ENCODE results near the gene LDHAL6B.

The LDHAL6B gene

DNA sequence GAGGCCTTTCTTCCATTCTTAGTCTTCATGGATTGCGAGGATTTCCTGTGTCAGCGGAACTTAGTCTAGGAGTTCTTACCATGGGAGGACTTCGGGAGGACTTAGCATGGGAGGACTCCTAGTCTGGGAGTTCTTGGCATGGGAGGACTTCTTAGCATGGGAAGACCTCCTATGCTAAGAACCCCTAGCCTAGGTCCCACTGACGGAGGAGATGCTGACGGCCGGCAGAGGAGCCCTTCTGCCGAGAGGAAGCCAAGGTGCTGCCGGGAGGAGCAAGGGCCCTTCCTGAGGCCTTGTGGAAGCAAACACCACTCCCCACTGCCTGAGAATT lies 35.6 kb upstream of the LDHAL6B start:
- peaks cover 16% of the 10 kb centered on the region for H3K36me3 Mint-ChIP-seq
- no peak overlapping the region for H3K27ac Mint-ChIP-seq

GRCh38 chr15:59172289-59172901 lies 34.2 kb upstream of the LDHAL6B start:
- H3K4me1 Mint-ChIP-seq, result peaks cover 3% of the 10 kb centered on the region
- H3K36me3 Mint-ChIP-seq, result peaks cover 17% of the 10 kb centered on the region
- H3K9me3 Mint-ChIP-seq, result peaks cover 1% of the 10 kb centered on the region
- no peaks in the 10 kb centered on the region for H3K27me3 Mint-ChIP-seq
- ATAC-seq (ENCODE audit: low read depth) (no peak), DNase-seq (ENCODE audit: low spot score in 2 of 2) (no peak)
- no peak overlapping the region for H3K27ac Mint-ChIP-seq
- no peak overlapping the region for H3K4me3 Mint-ChIP-seq

More for the DNA sequence above, 35.6 kb upstream of the LDHAL6B start:
- no peak overlapping the region for H3K4me3 Mint-ChIP-seq
- no peaks in the 10 kb centered on the region for H3K4me1 Mint-ChIP-seq
- no peaks in the 10 kb centered on the region for H3K27me3 Mint-ChIP-seq
- peaks cover 1% of the 10 kb centered on the region for H3K9me3 Mint-ChIP-seq
- no peak for DNase-seq (ENCODE audit: low spot score in 2 of 2)
- no peak for ATAC-seq (ENCODE audit: low read depth)

GRCh38 chr15:59173194-59173593 lies 33.4 kb upstream of the LDHAL6B start:
- Mint-ChIP-seq H3K9me3 (peaks cover 1% of the 10 kb centered on the region), H3K27ac (no peak overlapping the region), H3K27me3 (no peaks in the 10 kb centered on the region), H3K4me3 (no peak overlapping the region), H3K36me3 (peaks cover 20% of the 10 kb centered on the region), H3K4me1 (peaks cover 4% of the 10 kb centered on the region)
- no peak for ATAC-seq (ENCODE audit: low read depth)
- DNase-seq (ENCODE audit: low spot score in 2 of 2), result no peak

DNA sequence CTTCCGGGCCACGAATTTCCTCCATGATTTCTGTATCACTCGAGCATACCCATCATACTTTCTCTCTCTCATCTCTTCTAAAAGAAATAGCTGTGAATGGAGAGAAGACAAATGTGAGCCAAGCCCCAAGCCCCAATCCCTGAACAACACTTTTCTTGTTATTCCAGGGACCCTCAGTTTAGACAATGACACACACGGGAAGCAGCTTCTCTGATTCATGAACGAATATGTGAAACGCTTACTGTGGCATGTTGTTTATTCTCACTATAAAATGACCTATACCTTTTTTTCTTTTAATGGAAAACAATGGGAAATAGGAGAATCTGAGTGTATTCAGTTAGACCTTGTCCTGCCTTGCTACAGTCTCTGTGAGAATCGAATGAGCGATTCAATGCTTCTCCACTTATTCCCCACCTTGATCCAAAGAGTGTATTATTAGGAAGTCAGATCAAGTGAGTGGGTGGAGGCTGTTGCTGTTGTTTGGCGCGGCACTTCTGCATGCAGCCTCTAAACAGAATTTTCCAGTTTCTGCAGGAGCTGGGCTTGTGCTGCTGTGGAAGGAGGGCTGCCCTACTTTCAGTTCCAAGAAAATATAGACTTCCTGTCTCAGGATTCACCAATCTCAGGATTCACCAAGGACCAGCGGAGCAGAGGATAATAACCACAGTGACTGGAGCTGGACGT lies 32.4 kb upstream of the LDHAL6B start:
- Mint-ChIP-seq H3K27ac (no peak overlapping the region), H3K9me3 (peaks cover 1% of the 10 kb centered on the region), H3K27me3 (no peaks in the 10 kb centered on the region), H3K36me3 (peaks cover 20% of the 10 kb centered on the region), H3K4me3 (no peak overlapping the region), H3K4me1 (peaks cover 4% of the 10 kb centered on the region)
- DNase-seq (ENCODE audit: low spot score in 2 of 2) (no peak), ATAC-seq (ENCODE audit: low read depth) (no peak)

DNA sequence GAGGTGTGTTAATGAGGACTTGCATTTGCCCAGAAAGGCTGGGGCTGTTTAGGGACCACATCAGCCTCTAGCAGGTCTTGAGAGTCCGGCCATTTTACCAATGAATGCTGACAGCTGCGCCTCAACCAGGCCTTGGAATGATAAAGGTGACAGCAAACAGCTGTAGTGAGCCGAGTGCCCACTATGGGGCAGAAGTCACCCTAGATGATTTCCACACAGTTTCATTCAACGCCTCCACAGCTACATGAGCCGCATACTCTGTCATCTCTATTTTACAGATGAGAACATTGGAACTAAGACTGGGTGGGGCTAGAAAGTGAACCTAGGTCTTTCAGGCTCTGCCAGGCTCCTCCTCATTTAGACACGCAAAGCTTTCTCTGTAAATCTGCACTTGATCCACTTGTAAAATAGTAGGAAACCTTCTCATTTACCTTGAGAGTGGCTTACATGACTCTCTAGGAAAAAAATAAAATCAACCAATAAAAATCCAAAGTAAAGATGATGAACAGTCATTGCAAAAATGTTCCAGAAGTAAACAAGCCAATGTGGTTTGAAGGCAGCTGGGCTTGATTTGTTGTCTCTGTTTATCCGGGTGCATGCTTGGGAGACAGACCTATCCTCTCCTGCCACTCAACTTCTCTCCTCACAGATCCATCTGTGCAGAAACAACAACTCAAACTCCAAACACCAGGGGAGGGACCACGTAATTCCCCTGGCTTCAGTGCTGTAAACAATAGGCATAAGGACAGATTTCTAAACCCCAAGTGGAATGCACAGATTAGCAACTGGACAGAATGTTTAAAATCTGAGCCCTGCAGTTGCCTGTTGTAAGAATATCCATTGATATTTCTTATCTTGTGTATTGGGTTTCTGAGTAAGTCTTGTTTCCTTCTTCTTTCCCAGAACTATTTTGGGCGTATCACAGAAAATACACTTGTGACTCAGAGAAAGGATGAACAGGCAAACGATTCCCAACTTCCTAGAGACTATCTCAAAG lies 31.5 kb upstream of the LDHAL6B start:
- peaks cover 18% of the 10 kb centered on the region for H3K36me3 Mint-ChIP-seq
- ATAC-seq (ENCODE audit: low read depth) (peak; percentile 90), DNase-seq (ENCODE audit: low spot score in 2 of 2) (peak; percentile 22 to 30)
- H3K27me3 Mint-ChIP-seq, result no peaks in the 10 kb centered on the region
- H3K27ac Mint-ChIP-seq, result no peak overlapping the region
- peaks cover 4% of the 10 kb centered on the region for H3K4me1 Mint-ChIP-seq
- no peak overlapping the region for H3K4me3 Mint-ChIP-seq
- peaks cover 1% of the 10 kb centered on the region for H3K9me3 Mint-ChIP-seq

DNA sequence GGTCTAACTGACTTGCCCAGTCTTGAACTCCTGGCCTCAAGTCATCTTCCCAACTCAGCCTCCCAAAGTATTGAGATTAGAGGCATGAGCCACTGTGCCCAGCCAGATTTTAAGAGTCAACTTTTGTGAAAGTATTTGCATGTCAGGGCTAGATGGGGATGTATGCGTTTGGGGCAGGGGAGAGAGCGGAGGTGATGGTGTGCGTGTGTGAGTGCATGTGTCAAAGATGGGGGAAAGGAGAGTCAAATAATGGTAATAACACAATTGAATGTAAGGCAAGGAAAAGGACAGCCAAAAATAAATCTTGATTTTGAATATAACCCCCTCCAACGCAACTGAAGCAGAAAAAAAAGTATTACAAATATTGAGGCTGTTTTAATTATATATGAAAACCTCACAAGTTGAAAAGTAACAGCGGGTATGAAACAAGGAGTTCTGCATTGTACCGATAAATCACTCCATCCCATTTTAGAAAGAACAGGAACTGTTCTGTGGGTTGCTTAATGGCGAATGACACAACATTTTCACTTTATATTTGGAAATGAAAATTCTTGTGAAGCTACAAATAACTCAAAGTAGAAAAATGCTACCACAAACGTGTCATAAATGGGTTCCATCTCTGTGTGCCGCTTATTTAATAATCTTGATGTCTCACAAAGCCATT lies 29.9 kb upstream of the LDHAL6B start:
- Mint-ChIP-seq H3K4me1 (peaks cover 4% of the 10 kb centered on the region), H3K9me3 (peaks cover 1% of the 10 kb centered on the region), H3K27me3 (no peaks in the 10 kb centered on the region), H3K36me3 (peaks cover 22% of the 10 kb centered on the region), H3K4me3 (no peak overlapping the region), H3K27ac (peak overlapping the region; percentile 28)
- ATAC-seq (ENCODE audit: low read depth) (no peak), DNase-seq (ENCODE audit: low spot score in 2 of 2) (no peak)

GRCh38 chr15:59177317-59177660 lies 29.4 kb upstream of the LDHAL6B start:
- DNase-seq (ENCODE audit: low spot score in 2 of 2) (no peak), ATAC-seq (ENCODE audit: low read depth) (no peak)
- H3K27ac Mint-ChIP-seq, result peak overlapping the region; percentile 32
- H3K9me3 Mint-ChIP-seq, result peaks cover 1% of the 10 kb centered on the region
- H3K27me3 Mint-ChIP-seq, result no peaks in the 10 kb centered on the region
- peaks cover 4% of the 10 kb centered on the region for H3K4me1 Mint-ChIP-seq
- peaks cover 20% of the 10 kb centered on the region for H3K36me3 Mint-ChIP-seq
- no peak overlapping the region for H3K4me3 Mint-ChIP-seq

DNA sequence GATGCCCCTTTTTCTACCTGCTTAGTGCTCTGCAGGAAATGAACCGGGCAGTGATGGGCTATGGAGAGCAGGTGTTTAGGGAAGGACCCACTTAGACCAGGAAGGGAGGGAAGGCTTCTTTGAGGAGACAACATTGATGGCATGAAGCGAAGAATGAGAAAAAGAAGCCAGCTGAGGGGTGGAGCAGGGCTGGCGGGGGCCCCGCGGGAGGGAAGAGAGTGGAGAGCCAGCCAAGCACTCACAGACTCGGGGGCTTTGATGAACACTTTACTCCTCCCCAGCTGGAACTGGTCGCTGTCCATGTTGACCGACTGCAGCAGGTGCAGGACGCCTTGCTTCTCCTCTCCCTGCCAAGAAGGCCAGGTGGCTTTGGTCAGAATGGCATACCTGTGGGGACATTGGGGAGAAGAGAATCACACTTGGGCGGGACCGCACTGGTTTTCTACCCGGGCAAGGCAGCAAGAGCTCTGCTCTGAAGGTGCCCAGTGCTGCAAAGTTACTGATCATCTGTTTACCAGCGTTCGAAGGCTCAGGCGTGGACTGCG lies 28.4 kb upstream of the LDHAL6B start:
- Mint-ChIP-seq H3K4me1 (peaks cover 4% of the 10 kb centered on the region), H3K36me3 (peaks cover 25% of the 10 kb centered on the region), H3K4me3 (no peak overlapping the region), H3K9me3 (peaks cover 3% of the 10 kb centered on the region), H3K27ac (peak overlapping the region; percentile 32), H3K27me3 (no peaks in the 10 kb centered on the region)
- DNase-seq (ENCODE audit: low spot score in 2 of 2) (no peak), ATAC-seq (ENCODE audit: low read depth) (no peak)

DNA sequence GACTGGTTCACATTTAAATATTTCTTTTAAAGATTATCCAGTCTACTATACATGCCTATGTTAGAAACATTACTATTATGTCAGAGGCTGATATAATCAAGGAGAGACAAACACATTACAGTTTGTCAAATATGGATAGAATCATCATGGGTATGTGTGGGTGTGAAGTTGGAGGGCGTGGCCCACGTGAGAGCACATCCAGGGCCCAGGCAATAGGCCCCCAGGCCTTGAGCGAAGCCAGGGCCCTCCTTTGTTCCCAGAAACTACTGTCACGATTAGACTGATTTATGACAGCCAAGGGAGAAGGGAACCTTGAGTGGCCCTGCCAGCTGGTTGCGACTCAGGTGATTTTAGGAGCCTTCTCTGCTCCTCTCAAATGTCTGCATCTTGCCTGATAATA lies 26.9 kb upstream of the LDHAL6B start:
- DNase-seq (ENCODE audit: low spot score in 2 of 2), result no peak

GRCh38 chr15:59180945-59181600 lies 25.6 kb upstream of the LDHAL6B start:
- Mint-ChIP-seq H3K36me3 (peaks cover 36% of the 10 kb centered on the region), H3K9me3 (peaks cover 1% of the 10 kb centered on the region), H3K27ac (no peak overlapping the region), H3K27me3 (no peaks in the 10 kb centered on the region), H3K4me1 (peaks cover 4% of the 10 kb centered on the region), H3K4me3 (no peak overlapping the region)
- DNase-seq (ENCODE audit: low spot score in 2 of 2) (no peak), ATAC-seq (ENCODE audit: low read depth) (no peak)

More for the DNA sequence above, 26.9 kb upstream of the LDHAL6B start:
- no peak for ATAC-seq (ENCODE audit: low read depth)
- Mint-ChIP-seq H3K4me3 (no peak overlapping the region), H3K9me3 (peaks cover 1% of the 10 kb centered on the region), H3K27me3 (no peaks in the 10 kb centered on the region), H3K36me3 (peaks cover 31% of the 10 kb centered on the region), H3K4me1 (peaks cover 4% of the 10 kb centered on the region), H3K27ac (no peak overlapping the region)

- Mint-ChIP-seq H3K36me3 (peaks cover 48% of the 10 kb centered on the region), H3K9me3 (peaks cover 3% of the 10 kb centered on the region), H3K27me3 (no peaks in the 10 kb centered on the region), H3K4me1 (no peaks in the 10 kb centered on the region), H3K27ac (no peak overlapping the region), H3K4me3 (no peak overlapping the region)
- ATAC-seq (ENCODE audit: low read depth) (no peak), DNase-seq (ENCODE audit: low spot score in 2 of 2) (no peak)
These were observed 20.9 kb upstream of the LDHAL6B start for GRCh38 chr15:59185725-59186124.

- Mint-ChIP-seq H3K27me3 (no peaks in the 10 kb centered on the region), H3K9me3 (peaks cover 3% of the 10 kb centered on the region), H3K36me3 (peaks cover 44% of the 10 kb centered on the region), H3K4me1 (no peaks in the 10 kb centered on the region), H3K4me3 (no peak overlapping the region), H3K27ac (no peak overlapping the region)
- DNase-seq (ENCODE audit: low spot score in 2 of 2) (no peak), ATAC-seq (ENCODE audit: low read depth) (no peak)
These were observed 20.1 kb upstream of the LDHAL6B start for GRCh38 chr15:59186501-59186900.

- H3K4me3 Mint-ChIP-seq, result no peak overlapping the region
- H3K9me3 Mint-ChIP-seq, result peaks cover 2% of the 10 kb centered on the region
- no peaks in the 10 kb centered on the region for H3K27me3 Mint-ChIP-seq
- ATAC-seq (ENCODE audit: low read depth) (no peak), DNase-seq (ENCODE audit: low spot score in 2 of 2) (no peak)
- peak overlapping the region; percentile 3 for H3K27ac Mint-ChIP-seq
- peaks cover 37% of the 10 kb centered on the region for H3K36me3 Mint-ChIP-seq
- H3K4me1 Mint-ChIP-seq, result no peaks in the 10 kb centered on the region
These were observed 17.4 kb upstream of the LDHAL6B start for GRCh38 chr15:59189241-59189640.
